ENCODE results near the gene C3orf33.

DNA sequence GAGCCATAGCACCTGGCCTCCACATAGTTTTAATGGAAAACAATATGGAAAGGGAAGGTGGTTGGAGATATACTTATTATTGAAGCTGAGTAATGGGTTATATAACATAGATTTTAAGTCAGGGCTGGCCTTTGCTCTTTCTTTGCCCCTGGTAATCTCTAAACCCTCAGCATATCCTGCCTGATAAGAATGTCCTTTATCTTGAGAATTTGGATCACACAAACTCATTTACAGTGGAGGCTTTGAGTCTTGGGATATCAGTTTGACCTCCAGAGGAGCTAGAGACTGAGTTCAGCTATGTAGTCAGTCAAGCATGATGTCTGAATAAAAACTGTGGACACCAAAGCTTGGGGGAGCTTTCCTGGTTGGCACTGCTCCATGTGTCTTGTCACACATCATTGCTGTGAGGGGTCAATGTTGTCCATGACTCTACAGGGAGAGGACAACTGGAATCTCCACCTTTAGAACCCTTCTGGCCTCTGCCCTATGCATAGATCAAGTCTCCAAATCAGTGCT lies 9.0 kb upstream of the C3orf33 start:
- TF ChIP-seq ZFP30 (CRISPR knock-in tag; IDR thresholded peaks at IDR 0.05) (no peak), ZFP3 (CRISPR knock-in tag; IDR thresholded peaks at IDR 0.05) (no peak), CSDC2 (CRISPR knock-in tag; IDR thresholded peaks at IDR 0.05) (no peak), ZNF8 (CRISPR knock-in tag; IDR thresholded peaks at IDR 0.05) (no peak), TOX (CRISPR knock-in tag; IDR thresholded peaks at IDR 0.05; ENCODE audit: borderline replicate concordance) (no peak), ZNF70 (CRISPR knock-in tag; IDR thresholded peaks at IDR 0.05) (no peak), PATZ1 (CRISPR knock-in tag; IDR thresholded peaks at IDR 0.05; ENCODE audit: borderline replicate concordance) (no peak), ZC3H10 (CRISPR knock-in tag; IDR thresholded peaks at IDR 0.05) (no peak), ARNTL (CRISPR knock-in tag; IDR thresholded peaks at IDR 0.05; ENCODE audit: borderline replicate concordance, low read depth) (no peak), PPARA (CRISPR knock-in tag; IDR thresholded peaks at IDR 0.05; ENCODE audit: borderline replicate concordance) (no peak), ZNF565 (CRISPR knock-in tag; conservative IDR thresholded peaks at IDR 0.05; ENCODE audit: low read depth) (no peak)
- TF ChIP-seq, protein P1, sequence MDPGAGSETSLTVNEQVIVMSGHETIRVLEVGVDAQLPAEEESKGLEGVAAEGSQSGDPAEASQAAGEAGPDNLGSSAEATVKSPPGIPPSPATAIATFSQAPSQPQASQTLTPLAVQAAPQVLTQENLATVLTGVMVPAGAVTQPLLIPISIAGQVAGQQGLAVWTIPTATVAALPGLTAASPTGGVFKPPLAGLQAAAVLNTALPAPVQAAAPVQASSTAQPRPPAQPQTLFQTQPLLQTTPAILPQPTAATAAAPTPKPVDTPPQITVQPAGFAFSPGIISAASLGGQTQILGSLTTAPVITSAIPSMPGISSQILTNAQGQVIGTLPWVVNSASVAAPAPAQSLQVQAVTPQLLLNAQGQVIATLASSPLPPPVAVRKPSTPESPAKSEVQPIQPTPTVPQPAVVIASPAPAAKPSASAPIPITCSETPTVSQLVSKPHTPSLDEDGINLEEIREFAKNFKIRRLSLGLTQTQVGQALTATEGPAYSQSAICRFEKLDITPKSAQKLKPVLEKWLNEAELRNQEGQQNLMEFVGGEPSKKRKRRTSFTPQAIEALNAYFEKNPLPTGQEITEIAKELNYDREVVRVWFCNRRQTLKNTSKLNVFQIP (CRISPR knock-in tag; IDR thresholded peaks at IDR 0.05; ENCODE audit: borderline replicate concordance, low read depth), result no peak
